GM19240 (cell line): ENCODE results near the gene ZXDC.

Experiments used
- DNase-seq: peaks from one replicate; pipeline ENCODE4 v3.0.0; 2011; ENCODE audit warnings: low spot score; ENCODE audit not compliant: insufficient read length

The ZXDC gene

DNA sequence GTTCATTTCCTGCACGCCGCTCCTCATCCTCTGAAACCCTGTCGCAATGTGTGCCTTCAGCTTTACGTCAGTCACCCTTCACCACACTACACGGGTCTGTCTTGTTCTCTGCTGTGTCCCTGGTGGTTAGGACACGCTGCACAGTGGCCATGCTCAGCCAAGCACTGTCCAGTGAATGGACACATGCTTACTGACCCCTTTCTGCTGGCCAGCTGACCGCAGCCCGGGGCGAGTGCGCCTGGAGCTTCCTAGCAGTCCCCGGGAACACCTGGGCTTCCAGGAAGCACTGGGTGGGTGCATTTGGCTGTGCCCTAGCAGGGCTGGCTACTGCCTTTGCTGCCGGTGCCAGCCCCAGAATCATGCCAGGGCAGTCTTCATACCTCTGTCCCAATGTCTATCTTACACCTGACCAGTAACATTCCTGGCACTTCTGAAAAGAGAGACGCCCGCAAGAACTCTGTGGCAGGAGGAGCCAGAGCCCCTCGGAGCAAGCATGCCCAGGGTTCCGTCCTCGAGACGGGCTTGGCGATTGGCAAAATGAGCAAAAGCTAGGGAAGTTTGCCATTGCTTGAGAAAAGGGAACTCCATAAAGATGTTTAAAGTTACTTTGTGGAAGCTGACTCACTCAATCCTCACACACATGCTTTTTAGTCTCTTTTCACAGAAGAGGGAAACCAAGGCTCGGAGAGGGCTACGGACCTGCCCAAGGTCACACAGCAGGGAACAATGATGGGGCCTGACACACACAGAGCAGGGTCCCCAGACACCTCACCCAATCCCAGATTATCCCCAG lies 15.7 kb upstream of the ZXDC start:
- no peak for DNase-seq

DNA sequence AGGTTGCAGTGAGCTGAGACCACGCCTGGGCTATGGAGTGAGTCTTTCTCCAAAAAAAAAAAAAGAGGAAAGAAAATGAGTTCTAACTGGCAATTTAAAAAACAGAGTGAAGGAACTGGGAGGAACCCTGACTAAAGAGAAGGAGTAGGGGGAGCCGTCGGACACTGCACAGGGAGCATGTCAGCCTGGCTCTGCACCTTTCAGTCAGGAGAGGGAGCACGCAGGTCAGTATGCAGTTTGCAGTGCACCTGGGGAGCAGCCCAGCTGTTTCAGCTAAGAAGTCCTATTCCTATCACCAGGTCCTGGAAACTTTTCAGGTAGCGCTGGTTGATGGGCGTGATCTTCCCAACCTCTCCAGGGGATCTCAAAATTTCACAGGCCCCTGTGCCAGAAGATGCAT lies 14.9 kb upstream of the ZXDC start:
- DNase-seq = no peak

DNA sequence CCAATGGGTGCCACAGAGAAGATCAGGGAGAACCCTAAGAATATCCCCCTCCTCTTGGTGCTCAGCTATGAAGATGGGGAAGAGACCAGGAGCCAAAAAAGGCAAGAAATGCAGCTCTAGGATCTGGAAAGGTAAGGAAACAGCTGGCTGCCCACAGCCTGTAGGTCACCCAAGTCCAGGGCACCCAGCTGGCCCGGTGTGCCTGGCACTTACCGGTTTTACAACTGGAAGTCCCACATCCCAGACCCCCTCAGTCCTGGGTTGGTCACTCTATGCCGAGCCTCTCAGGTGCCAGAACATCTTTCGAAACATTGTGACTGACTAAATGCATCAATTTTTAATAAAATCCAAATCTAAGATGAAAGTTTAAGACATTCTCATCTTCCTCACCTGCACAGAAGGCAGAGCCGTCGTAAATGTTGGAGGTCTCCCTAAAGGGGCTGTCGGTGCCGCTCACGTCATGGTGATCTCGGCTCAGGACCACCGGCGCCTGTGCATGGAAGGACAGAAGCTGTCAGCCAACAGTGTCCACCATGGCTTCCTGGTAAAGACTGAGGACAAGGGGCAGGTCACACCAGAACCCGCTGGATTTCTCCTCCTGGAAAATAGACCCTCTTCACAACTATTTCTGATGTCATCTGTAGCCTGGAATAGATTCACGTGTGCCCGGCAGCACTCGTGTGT lies 13.3 kb upstream of the ZXDC start:
- no peak for DNase-seq

DNA sequence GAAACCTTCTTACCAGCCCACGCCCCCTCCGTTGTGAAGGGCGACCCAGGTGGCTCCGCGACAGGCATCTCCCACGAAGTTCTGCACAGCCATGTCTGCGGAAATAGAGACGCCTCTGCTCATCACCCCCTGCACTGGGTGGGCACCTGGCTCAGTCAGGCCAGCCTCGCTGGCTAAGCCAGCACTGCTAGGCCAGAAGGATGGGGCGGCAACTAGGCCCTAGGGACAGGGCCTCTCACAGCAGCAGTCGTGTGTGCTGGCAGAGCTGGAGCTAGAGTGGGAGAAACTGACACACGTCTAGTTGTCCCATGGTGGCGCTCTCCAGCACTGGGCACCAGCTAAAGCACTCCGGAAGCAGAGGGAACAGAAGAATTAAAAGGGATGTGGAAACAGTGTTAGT lies 12.5 kb upstream of the ZXDC start:
- DNase-seq = no peak

DNA sequence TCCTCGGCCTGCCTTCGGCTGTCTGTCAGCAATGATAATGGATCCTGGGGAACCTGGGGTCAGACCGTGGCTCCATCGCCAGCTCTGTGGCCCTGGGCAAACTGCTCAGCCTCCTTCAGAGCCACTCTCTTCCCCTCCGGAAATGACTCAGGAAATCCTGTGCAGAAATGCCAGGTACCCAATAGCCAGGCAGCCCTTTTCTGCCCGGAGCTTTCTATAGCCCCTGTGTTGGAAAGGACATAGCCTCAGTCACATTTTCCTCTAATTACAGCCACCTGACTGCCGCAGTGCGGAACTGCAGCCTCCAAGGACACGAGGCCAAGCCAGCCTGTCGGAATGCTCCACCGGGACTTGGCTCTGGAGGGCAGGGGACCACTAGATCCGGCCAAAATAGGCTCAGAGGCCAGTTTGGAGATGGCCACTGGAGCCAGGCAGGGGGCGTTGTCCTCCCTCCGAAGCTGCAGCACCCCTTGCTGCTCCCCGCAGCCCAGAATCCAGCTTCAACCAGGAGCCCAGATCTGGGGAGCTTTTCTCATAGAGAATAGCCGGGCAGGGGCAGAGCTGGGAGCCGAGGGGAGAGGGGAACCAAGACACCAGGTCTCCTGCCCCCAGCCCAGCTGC lies 11.6 kb upstream of the ZXDC start:
- no peak for DNase-seq

DNA sequence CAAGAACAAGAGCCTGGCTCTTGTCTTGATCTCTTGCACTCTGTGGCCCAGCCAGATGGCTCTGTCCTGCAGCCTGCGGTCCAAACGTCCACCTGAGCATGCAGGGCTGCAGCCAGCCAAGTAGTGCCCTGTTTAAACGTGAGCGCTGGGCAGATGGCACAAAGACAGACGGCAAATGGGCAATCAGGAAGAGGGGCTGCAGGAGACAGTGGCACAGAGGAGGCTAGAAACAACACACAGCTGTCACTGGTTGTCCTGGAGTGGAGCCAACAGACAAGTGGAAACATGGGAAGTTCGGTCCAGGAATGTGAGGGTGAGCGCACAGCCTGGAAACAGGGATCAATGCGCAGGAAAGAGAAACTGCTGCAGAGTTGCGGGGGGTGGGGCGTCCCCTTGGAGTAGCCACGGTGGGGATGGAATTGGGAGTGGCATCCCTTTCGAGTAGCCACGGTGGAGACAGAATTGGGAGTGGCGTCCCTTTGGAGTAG lies 10.7 kb upstream of the ZXDC start:
- DNase-seq = no peak

DNA sequence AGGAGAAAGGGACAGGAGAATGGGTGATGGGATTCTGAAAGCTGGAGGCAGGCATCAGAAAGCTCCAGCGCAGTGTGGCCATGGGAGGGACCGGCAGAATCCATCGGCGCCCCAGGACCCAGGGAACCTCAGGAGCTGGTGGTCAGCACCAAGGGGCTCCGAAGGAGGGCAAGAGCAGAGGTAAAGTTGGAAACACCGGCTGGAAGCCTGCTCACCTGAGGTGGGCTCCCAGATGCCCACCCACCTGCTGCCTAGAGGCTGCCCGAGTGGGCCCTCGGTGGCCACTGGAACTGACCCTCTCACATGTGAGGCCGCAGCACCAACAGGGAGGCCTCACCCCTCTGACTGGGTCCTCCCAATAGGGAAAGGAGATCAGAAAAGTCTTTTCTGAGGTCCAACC lies 10.3 kb upstream of the ZXDC start:
- no peak for DNase-seq

DNA sequence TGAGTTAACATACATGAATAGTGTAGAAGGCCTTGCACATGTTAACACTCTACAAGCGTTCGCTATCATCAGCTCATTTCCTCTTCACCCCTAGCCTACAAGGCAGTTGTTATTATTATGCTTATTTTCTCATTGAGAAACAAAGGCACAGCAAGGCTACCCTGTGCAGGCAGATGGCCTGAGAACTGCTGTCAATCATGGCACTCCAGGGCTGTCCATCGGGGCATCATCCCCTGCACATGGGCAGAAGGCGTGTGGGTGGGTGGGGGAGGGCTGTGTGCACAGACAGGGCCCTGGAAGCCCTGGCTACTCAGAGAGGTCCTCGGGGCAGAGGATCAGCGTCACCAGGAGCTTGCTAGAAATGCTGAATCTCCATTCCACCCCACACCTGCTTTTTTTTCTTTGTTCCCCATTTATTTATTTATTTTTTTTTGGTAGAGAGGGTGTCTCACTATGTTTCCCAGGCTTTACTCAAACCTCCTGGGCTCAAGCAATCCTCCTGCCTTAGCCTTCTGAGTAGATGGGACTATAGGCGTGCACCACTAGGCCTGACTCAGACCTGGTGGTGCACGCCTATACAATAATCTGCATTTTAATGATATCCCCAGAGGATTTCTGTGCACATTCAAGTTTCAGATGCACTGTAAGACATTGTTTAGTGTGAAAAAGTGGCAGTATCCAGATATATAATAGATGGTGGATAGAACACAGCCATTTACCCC lies 9.6 kb upstream of the ZXDC start:
- DNase-seq = no peak

DNA sequence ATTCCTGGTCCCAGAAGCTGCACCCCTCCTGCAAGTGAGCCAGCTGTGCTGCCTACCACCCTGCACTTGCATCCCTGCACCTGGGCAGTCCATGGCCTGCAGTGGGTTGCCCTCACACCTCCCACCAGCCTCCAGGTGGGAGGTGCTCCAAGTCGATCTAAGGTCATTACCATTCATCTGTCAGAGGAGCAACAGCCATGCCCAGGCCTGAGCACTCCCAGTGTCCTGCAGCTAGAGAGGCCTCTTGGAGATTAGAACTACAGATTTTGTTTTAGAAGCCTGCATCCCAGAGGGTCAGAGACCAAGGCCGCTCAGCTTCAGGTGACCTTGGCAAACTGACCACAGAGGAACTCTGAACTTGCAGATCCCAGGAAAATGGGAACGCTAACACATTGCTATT lies 9.0 kb upstream of the ZXDC start:
- DNase-seq = no peak

DNA sequence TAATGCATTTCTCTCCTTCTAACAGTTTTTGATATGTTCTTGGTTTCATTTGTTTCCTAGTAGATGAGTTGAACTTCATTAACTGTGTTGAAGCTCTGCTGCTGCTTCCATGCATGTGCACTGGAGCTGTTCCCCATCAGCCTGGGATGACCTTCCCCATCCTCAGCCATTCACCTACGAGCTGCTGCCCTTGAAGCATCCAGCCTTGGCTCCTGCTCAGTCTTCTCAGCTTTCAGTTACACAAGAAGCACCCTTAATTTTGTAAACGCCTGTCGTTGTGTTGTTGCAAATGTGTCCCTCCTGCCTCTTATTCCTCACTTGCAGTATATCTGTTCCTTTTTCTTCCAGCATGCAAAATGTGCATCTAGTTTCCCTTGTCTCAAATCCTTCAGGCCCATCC lies 8.5 kb upstream of the ZXDC start:
- DNase-seq = no peak

DNA sequence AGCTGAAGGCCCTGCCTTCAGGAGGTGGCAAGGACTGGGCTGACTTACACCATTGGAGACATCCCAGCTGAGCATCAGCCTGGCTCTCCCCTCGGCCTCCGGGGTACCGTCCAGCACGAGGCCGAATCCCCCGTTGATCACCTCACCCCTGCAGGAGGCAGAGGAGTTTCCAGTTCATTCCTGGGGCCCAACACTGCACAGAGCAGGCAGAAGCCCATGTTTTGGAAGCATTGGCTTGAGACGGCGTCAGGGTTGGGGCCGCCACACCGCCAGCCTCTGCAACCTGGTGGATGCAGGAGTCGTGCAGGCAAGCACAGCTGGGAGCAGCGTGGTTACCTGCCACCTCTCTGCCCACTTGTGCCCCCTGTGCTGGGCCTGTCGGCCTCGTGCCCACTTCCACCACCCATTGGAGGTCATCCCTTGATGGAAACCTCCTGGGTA lies 7.7 kb upstream of the ZXDC start:
- no peak for DNase-seq

DNA sequence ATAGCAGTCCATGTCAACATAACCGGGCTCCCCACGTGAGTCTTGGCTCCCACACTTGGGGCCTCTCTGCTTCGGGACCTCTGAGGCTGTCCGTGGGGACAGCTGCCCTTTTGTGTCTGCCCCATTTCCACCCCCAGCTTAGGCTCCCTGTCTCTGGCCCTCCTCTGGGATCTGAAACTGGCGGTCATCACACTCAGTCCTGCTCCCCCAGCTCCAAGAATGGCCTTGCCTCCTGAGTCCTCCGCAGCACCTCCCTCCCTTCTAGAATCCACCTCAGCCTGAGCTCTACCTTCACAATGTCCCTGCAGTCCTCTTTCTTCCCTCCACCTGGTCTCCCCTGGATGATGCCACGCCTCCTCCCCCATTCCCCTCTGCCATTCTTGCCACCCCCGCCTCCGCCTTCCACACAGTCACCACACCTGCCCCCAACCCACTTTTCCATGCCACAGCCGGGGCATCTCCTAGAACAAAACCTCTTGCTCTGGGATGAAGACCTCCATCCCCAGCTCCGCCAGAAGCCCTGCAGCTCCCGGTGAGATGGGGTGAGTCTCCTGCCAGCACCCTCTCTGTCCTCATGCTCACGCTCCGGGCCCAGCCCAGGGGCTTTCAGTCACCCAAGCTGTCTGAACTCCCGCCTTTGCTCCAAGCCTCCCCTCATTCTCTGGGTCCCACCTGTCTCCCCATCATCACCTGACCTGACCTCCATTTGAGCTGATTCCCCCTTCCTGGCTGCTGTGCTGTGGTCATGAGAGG lies 7.0 kb upstream of the ZXDC start:
- DNase-seq = no peak

DNA sequence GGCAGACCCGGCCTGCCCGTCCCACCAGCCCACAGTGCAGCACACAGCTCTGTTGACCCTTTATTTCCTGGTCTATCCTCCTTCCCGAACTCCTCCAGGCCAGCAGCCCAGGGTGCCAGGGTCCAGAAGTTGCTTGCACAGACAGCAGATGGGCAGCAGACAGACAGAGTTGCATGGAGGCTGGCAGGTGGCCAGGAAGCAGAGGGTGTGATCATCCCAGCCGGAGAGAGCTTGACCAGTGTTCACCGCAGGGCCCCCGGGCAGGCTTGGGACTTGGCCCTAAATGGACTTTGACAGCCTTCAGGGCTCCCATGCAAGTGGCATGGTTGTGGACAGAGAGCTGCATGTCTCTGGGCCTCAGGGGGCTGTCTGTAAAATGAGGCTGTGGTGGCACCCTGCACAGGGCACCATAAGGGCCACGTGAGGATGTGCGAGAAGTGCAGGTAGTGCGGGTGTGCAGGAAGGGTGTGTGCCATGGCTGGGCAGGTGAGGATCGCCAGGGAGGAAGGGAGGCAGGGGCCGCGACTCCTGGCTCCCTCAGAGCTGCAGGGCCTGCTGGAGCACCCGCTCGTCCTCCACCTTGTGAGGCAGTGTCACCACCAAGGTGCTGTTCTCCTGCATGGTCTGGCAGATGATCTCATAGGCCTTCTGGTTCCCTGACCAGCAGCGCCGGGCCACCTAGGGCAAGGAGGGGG lies 6.3 kb upstream of the ZXDC start:
- no peak for DNase-seq

DNA sequence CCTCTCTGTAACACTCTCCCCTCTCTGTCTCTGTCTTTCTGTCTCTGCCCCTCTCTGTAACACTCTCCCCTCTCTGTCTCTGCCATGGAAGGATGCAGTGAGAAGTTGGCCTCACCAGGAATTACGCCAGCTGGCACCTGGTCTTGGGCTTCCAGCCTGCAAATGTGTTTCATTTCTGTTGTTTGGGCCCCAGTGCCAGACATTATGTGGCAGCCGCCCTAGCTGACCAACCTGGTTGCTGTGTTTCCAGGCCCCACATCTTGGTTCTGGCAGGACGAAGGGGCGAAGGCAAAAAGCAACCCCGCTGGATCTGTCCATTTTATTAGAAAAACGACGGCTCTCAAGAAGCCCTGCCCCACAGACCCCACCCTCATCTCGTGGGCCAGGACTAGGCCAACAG lies 5.2 kb upstream of the ZXDC start:
- no peak for DNase-seq

DNA sequence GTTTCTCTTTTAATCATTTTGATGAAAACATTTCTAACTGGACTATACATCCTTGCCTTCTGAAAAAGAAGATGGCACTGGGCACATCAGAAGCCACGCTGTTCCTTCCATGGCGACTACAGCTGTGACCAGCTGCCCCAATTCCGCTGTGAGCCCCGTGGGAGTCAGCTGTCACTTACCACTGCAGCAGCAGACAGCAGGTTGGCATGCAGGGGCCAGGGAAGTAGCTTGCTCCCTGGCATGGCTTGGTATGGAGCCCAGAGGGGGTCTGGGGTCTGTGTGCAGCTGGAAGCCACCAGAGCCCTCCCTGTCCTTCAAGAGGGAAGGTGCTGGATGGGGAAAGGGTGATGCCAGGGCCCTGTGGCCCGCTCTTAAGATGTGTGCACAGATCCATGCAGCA lies 4.5 kb upstream of the ZXDC start:
- DNase-seq = no peak

DNA sequence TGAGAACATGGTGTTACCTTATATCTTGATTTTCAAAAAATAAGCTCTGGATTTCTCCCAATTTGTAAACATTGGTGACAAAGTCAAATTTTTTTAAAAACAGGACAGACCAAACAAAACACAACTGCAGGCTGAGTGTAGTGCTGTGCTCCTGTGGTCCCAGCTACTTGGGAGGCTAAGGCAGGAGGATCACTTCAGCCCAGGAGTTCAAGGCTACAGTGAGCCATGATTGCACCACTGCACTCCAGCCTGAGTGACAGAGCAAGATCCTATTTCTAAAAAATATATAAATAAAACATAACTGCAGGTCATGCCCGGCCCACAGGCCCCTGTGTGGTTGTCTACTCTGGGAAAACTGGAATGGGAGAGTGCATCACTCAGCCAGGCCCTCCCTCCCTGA lies 4.0 kb upstream of the ZXDC start:
- DNase-seq = no peak

DNA sequence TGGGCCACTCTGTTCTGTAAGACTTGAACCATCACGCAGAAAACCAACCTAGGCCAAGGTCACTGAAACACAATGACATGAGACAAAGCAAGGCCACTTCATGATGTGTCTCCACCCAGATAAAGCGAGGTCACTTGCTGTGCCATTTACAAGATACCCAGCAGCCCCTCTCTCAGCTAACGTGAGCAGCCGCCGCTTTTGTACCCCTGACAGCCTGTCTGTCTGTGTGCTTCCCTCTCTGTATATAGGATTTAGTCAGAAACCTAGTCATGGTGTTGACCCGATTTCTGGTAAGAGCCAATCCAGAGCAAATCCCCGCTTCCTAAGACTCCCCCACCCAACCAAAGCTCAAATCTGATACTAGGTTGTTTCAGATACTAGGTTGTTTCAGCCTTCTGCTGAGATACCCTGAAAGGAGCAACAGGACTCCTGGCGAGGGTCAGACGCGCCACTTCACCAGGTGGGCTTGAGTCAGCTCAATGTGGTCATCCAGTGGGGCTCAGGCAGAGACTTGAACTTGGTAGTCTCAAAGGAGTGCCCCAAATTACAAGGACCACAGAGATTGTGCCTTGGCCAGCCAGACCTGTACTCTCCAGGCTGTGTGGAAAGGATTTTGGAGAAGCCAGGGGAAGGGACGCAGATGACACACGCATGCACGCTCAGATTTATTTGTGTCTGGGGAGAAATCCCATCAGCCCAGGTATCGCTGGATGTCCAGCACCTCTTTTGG lies 3.1 kb upstream of the ZXDC start:
- no peak for DNase-seq

DNA sequence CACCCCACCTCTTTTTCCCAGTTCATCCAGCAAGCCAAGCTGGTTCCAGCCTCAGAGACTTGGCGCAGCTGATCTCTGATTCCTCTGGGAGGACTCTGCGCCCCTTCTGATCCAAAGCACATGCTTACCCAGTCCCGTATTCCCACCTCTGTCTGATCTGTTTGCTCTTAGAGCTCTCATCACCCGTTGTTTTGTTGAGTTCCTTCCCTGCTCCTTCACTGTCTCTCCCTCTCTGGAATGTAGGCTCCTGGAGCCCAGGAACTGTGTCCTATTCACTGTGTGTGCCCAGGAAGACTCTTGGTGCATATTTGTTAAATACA lies 1.3 kb upstream of the ZXDC start:
- DNase-seq = no peak

DNA sequence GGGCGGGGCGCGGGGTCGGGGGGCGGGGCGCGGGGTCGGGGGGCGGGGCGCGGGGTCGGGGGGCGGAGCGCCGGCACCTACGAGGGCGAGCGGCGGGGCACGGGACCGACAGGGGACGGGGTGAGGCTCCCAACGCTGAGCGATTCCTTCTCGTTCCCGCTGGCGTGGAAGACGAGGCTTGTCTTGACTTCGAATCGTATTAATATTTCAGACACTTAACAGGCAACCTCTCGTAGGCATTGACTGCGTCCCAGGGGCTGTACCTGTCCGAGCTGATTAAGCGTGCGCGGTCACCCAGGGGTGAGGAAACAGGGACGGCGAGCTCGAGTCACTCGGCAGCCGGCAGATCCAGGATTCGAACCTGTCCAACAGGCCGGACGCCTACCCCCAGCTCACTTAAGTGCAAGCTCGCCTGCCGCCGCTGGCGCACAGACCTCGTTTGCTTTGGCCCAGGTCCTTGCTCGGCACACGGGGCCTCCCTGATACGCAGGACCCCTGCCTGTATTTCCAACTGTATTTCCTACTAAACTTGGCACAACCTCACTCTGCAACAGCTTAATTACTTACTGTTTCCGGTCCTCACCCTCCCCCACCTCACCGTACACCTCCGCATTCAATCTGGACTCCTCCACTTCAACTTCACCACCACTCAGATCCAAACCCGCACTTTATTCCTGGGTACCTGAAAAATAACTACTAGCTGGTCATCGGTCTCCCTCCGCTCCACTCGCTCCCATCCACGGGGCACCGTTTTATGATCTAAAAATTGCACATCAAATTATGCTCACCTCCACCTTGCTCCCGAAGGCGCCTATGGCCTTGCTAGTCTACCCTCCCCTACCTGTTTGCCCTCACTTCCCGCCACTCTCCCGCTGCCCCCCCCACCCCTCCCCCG lies 722 bp upstream of the ZXDC start:
- no peak for DNase-seq
